D721Med (cell line): Measurements from ENCODE around the gene PHOSPHO1.
"Not testable (repeated sequence)": the region's sequence is repeated elsewhere in the genome, so short reads cannot be mapped to it uniquely, and the experiment has no call there.

Experiments used
- DNase-seq: peaks from one replicate; pipeline ENCODE4 v3.0.0; 2011; ENCODE audit warnings: low spot score; ENCODE audit not compliant: insufficient read length
- FAIRE-seq: peaks from 2 replicates; lab custom pipeline; 2011; peaks lifted over from hg19 to GRCh38; lab: Jason Lieb, UNC
- CTCF ChIP-seq: IDR thresholded peaks from 2 replicates; pipeline ENCODE4 v1.5.1; 2012; ENCODE audit warnings: mild to moderate bottlenecking, control low read depth; ENCODE audit not compliant: insufficient read depth; ENCODE audit errors: missing control alignments

PHOSPHO1 gene

DNA sequence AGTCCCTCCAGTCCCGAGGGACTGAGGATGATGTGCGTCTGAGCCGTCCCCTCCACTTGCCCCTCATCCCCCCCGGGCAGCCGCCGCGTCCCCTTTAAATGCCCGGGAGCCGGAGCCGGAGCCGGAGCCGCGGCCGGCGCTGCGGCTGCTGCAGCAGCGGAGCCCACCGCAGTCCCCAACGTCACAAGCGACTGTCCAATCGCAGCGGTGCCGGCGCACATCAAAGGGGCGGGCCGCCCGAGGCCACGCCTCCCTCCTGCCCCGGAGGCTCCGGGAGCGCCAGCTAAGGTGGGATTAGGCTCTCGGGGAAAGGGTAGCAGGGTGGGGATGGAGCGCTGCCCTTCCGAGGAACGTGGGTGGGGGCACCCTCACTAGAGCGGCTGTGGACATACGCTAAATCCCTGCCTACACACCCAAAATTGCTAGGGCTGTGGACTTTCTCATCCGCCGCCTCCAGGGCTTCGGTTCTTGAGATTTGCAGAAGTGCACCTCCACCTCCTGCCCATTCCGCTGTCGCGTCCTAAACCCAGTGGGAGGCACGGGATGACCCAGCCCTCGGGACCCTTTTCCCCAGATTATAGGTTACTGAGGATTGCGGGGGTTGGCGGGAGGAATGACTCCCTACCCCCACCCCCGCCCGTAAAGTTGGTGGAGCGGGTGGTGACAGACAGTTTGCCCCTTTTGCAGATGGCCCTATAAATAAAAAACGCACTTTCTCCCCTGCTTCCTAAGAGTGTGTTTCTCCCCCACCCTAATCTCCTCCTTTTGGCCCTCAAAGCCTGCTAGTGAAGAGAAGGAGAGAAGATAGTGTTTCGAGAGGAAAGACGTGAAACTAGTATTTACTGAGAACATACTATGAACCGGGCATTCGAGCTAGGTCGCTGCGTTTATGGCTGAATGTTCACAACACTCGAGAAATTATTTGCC, at the start of gene PHOSPHO1:
PHOSPHO1 (minus strand) TSS at position 152 of the 927 bp plus-strand sequence. CDS start 4,096 bp downstream, outside the sequence.
- FAIRE-seq = no peak
- no peak for TF ChIP-seq CTCF
- peak; percentile 95 for DNase-seq

DNA sequence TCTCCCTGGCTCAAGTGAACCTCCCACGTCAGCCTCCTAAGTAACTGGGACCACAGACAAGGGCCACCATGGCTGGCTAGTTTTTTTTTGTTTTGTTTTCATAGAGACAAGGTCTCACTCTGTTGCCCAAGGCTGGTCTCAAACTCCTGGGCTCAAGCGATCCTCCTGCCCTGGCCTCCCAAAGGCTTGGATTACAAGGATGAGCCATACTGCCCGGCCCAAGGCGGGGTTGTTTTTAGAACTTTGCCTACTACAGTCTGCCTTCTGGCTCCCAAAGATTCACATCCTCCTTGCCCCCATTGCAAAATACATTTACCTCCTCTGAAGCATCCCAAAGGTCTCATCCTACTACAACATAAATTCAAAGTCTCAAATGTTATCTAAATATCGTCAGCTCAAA, 49.5 kb upstream of the PHOSPHO1 start:
- no peak for DNase-seq
- TF ChIP-seq CTCF = no peak
- FAIRE-seq = no peak

DNA sequence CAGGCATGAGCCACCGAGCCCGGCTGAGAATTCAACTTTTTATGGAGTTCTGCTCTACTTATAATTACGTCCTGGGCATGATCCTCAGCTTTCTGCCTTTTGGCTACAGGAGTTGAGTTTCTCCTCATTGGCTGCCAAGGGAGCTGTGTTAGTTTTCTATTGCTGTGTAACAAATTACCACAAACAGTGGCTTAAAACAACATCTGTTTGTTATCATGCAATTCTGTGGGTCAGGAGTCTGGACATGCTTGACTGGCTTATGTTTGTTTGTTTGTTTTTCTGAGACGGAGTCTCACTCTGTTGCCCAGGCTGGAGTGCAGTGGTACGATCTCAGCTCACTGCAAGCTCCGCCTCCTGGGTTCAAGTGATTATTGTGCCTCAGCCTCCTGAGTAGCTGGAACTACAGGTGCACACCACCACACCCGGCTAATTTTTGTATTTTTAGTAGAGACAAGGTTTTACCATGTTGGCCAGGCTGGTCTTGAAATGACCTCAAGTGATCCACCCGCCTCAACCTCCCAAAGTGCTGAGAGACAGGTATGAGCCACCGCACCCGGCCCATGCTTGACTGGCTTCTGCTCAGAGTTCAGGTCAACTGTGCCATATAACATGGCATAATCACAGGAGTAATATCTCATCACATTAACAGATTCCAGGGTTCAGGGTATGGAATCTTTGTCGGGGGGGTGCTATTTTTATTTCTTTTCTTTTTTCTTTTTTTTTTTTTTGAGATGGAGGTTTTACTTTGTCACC, 48.9 kb upstream of the PHOSPHO1 start:
- DNase-seq, FAIRE-seq: not testable (repeated sequence)

- DNase-seq (no peak), FAIRE-seq (no peak)
- TF ChIP-seq CTCF = no peak
These were observed 47.5 kb upstream of the PHOSPHO1 start for GRCh38 chr17:49278076-49278475.

DNA sequence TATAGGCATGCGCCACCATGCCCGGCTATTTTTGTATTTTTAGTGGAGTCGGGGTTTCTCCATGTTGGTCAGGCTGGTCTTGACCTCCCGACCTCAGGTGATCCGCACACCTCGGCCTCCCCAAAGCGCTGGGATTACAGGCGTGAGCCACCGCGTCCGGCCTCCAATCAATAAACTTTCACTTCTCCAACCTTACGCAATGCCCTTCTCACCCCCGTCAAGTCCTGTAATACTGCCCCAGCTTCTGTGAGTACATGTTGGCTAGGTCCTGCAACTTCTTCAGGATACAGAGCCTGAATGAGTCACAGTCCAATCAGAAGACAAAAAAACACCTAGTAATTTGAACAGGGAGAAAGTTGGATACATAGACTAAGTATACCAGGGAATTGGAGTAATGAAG, 47.1 kb upstream of the PHOSPHO1 start:
- no peak for TF ChIP-seq CTCF
- FAIRE-seq (no peak), DNase-seq (no peak)

DNA sequence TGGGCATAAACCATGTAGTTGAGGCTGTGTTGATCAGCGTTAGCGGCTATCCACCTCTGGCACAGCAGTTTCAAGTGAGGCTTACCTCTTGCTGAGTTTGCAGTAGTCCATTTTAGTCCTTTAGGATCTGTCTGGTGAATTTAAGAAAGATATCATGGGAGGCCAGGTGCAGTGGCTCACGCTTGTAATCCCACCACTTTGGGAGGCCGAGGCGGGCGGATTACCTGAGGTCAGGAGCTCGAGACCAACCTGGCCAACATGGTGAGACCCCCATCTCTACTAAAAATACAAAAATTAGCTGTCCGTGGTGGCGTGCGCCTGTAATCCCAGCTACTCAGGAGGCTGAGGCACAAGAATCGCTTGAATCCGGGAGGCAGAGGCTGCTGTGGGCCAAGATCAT, 45.4 kb upstream of the PHOSPHO1 start:
- not testable (repeated sequence) for DNase-seq, FAIRE-seq

DNA sequence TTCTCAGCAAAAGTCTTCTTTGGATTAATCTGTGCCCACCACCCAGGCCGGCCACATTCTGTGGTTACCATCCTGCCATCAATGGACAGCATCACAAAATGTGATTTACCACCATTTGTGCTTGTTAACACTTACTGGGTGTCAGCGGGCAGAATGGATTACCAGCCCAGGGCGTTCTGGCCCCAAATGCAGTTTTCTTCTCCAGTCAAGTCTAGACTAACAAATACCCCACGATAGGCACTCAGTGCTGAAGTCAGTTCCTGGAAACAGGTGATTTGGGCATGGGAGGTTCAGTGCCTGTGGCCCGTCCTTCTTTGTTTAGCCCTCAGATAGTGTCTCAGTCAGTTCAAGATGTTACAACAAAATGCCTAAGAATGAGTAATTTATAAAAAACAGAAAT, 38.8 kb upstream of the PHOSPHO1 start:
- TF ChIP-seq CTCF = no peak
- DNase-seq = no peak
- no peak for FAIRE-seq

DNA sequence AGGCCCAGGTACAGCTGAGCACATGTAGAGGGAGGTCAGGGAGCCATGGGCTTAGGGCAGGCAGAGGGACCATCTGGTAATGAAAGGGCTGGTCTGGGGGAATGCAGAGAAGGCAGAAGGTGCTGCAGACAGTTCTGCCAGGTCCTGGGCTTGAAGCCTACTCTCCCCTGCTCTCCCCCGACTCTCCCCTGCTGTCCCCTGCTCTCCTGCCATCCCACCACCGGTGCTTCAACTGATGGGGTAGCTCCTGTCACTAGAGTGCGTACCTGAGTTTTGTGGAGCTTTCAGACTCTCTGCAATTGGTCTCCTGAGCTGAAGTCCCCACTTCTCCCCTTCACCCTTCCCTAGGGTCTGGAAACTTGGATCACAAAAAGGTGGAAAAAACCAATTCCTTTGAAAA, 37.3 kb upstream of the PHOSPHO1 start:
- no peak for TF ChIP-seq CTCF
- FAIRE-seq (no peak), DNase-seq (no peak)
